Astrocyte (in vitro differentiated cells and primary cell): ENCODE data around the gene AQP2. TPM values are rescaled to one million over a fixed set of nuclear protein-coding genes. Genes with fewer than 3 reads are reported as not detected.
A peak's percentile ranks its signal among the peaks of the same experiment; 100 is the strongest.

Experiments used
- DNase-seq: peaks from one replicate; pipeline ENCODE4 v3.0.0-alpha.2; 2010; ENCODE audit warnings: low read depth
- FAIRE-seq: peaks from 2 replicates; lab custom pipeline; 2011; peaks lifted over from hg19 to GRCh38; lab: Jason Lieb, UNC
- H2AFZ ChIP-seq: 2 replicates; pipeline ENCODE4 v1.6.0; 2012; ENCODE audit warnings: low read depth, low read length, inconsistent platforms
- H3K27ac ChIP-seq: 2 replicates; pipeline ENCODE4 v1.5.1; 2011; ENCODE audit warnings: low read depth, low read length, inconsistent platforms
- H3K27me3 ChIP-seq: 2 replicates; pipeline ENCODE4 v1.6.0; 2011; ENCODE audit warnings: low read length, inconsistent platforms; ENCODE audit not compliant: insufficient read depth
- H3K36me3 ChIP-seq: 2 replicates; pipeline ENCODE4 v1.5.1; 2011; ENCODE audit warnings: low read length, inconsistent platforms; ENCODE audit not compliant: insufficient read depth
- H3K4me1 ChIP-seq: 2 replicates; pipeline ENCODE4 v1.5.1; 2011; ENCODE audit warnings: low read length, inconsistent platforms; ENCODE audit not compliant: insufficient read depth
- H3K4me2 ChIP-seq: 2 replicates; pipeline ENCODE4 v1.6.0; 2012; ENCODE audit warnings: low read length, inconsistent platforms
- H3K4me3 ChIP-seq: 2 replicates; pipeline ENCODE4 v1.5.1; 2011; ENCODE audit warnings: low read depth, mild to moderate bottlenecking, low read length, inconsistent platforms; ENCODE audit not compliant: insufficient read depth
- H3K79me2 ChIP-seq: 2 replicates; pipeline ENCODE4 v1.6.0; 2012; ENCODE audit warnings: mild to moderate bottlenecking, low read length, inconsistent platforms; ENCODE audit not compliant: insufficient read depth
- H3K9ac ChIP-seq: 2 replicates; pipeline ENCODE4 v1.6.0; 2012; ENCODE audit warnings: mild to moderate bottlenecking, low read length, inconsistent platforms
- H3K9me3 ChIP-seq: 2 replicates; pipeline ENCODE4 v1.5.1; 2012; ENCODE audit warnings: low read depth, mild to moderate bottlenecking, low read length, inconsistent platforms; ENCODE audit not compliant: insufficient read depth
- H4K20me1 ChIP-seq: 2 replicates; pipeline ENCODE4 v1.6.0; 2012; ENCODE audit warnings: low read length, inconsistent platforms; ENCODE audit not compliant: insufficient read depth
- H3K27ac Mint-ChIP-seq: one replicate; pipeline ENCODE4 v1.8.0; 2021; ENCODE audit warnings: mild to moderate bottlenecking, mixed read lengths; ENCODE audit not compliant: unreplicated experiment
- H3K27me3 Mint-ChIP-seq: one replicate; pipeline ENCODE4 v1.8.0; 2021; ENCODE audit warnings: low read depth, mixed read lengths; ENCODE audit not compliant: unreplicated experiment
- H3K36me3 Mint-ChIP-seq: one replicate; pipeline ENCODE4 v1.8.0; 2021; ENCODE audit warnings: low read depth, mixed read lengths; ENCODE audit not compliant: unreplicated experiment
- H3K4me1 Mint-ChIP-seq: one replicate; pipeline ENCODE4 v1.8.0; 2021; ENCODE audit warnings: low read depth, mixed read lengths; ENCODE audit not compliant: unreplicated experiment
- H3K4me3 Mint-ChIP-seq: one replicate; pipeline ENCODE4 v1.8.0; 2021; ENCODE audit warnings: mild to moderate bottlenecking, moderate library complexity, mixed read lengths; ENCODE audit not compliant: unreplicated experiment
- H3K9me3 Mint-ChIP-seq: one replicate; pipeline ENCODE4 v1.8.0; 2021; ENCODE audit warnings: mild to moderate bottlenecking, mixed read lengths; ENCODE audit not compliant: unreplicated experiment
- EZH2 ChIP-seq: IDR thresholded peaks from 2 replicates; pipeline ENCODE4 v1.6.1; 2012; ENCODE audit warnings: mild to moderate bottlenecking, low read length, inconsistent platforms; ENCODE audit not compliant: insufficient read depth
- total RNA-seq: library from RNA; stranded (reverse); gene quantifications from 2 replicates; pipeline ENCODE4 v1.2.1, GENCODE V29; 2021
- TF ChIP-seq, protein P1 (sequence below): IDR thresholded peaks from 2 replicates; pipeline ENCODE4 v1.5.1; 2011; ENCODE audit warnings: low read depth, mild to moderate bottlenecking, inconsistent platforms, low read length, moderate library complexity; ENCODE audit not compliant: insufficient read depth

The AQP2 gene
- total RNA-seq, 1 donor from 2014 or later, result not detected

DNA sequence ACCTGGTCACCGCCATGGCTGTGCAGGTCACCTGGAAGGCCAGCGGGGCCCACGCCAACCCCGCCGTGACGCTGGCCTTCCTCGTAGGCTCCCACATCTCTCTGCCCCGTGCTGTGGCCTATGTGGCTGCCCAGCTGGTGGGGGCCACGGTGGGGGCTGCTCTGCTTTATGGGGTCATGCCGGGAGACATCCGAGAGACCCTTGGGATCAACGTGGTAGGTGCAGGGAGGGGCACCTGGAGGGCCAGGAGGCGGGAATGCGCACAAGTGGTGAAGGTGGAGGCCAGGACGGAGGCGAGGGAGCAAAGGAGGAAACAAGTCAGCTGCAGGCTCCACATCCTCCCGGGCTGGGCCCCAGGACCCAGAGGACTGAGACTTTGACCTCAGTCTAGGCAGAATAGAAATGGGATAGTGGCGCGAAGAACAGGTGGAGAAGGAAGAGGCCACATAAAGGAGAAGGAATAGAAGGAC, 22.9 kb downstream of the AQP2 start:
- FAIRE-seq (no peak), DNase-seq (no peak)
- no peak overlapping the region for H3K27ac Mint-ChIP-seq

DNA sequence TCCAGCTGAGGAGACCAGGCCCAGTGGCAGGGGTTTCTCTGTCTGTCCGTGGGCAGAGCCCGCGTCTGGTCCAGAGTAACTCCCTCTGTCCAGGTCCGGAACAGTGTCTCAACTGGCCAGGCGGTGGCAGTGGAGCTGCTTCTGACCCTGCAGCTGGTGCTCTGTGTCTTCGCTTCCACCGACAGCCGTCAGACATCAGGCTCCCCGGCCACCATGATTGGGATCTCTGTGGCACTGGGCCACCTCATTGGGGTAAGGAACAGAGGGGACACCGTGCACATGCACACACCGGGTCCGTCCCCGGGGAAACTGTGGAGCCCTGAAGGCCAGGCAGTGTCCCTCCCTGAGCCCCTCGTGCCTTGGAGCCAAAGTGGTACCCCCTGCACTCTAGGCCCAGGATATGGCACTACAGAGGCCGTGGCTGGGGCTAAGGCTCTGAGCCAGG, 23.7 kb downstream of the AQP2 start:
- H3K4me1 Mint-ChIP-seq, result peaks cover 4% of the 10 kb centered on the region
- Histone ChIP-seq H3K9me3 (no peaks in the 10 kb centered on the region), H2AFZ (peak overlapping the region; percentile 13), H3K79me2 (no peaks in the 10 kb centered on the region), H3K27ac (no peak overlapping the region), H3K36me3 (no peaks in the 10 kb centered on the region), H3K4me2 (no peak overlapping the region), H3K4me1 (no peaks in the 10 kb centered on the region), H3K4me3 (no peak overlapping the region), H3K9ac (no peak overlapping the region), H3K27me3 (peaks cover 15% of the 10 kb centered on the region), H4K20me1 (no peaks in the 10 kb centered on the region)
- no peak for TF ChIP-seq EZH2
- TF ChIP-seq, protein P1, sequence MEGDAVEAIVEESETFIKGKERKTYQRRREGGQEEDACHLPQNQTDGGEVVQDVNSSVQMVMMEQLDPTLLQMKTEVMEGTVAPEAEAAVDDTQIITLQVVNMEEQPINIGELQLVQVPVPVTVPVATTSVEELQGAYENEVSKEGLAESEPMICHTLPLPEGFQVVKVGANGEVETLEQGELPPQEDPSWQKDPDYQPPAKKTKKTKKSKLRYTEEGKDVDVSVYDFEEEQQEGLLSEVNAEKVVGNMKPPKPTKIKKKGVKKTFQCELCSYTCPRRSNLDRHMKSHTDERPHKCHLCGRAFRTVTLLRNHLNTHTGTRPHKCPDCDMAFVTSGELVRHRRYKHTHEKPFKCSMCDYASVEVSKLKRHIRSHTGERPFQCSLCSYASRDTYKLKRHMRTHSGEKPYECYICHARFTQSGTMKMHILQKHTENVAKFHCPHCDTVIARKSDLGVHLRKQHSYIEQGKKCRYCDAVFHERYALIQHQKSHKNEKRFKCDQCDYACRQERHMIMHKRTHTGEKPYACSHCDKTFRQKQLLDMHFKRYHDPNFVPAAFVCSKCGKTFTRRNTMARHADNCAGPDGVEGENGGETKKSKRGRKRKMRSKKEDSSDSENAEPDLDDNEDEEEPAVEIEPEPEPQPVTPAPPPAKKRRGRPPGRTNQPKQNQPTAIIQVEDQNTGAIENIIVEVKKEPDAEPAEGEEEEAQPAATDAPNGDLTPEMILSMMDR, result peak; percentile 40
- H3K9me3 Mint-ChIP-seq, result no peaks in the 10 kb centered on the region
- no peak for FAIRE-seq
- no peak overlapping the region for H3K4me3 Mint-ChIP-seq
- H3K27ac Mint-ChIP-seq, result no peak overlapping the region
- no peaks in the 10 kb centered on the region for H3K36me3 Mint-ChIP-seq
- DNase-seq, result peak; percentile 25
- peaks cover 19% of the 10 kb centered on the region for H3K27me3 Mint-ChIP-seq

More for the DNA sequence above, 22.9 kb downstream of the AQP2 start:
- Mint-ChIP-seq H3K27me3 (peaks cover 16% of the 10 kb centered on the region), H3K4me3 (no peak overlapping the region), H3K36me3 (no peaks in the 10 kb centered on the region), H3K4me1 (peaks cover 4% of the 10 kb centered on the region), H3K9me3 (no peaks in the 10 kb centered on the region)
- no peaks in the 10 kb centered on the region for H3K4me1 ChIP-seq
- H3K9me3 ChIP-seq, result no peaks in the 10 kb centered on the region
- H4K20me1 ChIP-seq, result no peaks in the 10 kb centered on the region
- peaks cover 15% of the 10 kb centered on the region for H3K27me3 ChIP-seq
- no peaks in the 10 kb centered on the region for H3K36me3 ChIP-seq
- no peak overlapping the region for H3K9ac ChIP-seq
- no peak overlapping the region for H3K27ac ChIP-seq
- TF ChIP-seq, protein P1, result no peak
- no peak for TF ChIP-seq EZH2
- H3K4me3 ChIP-seq, result no peak overlapping the region
- H3K4me2 ChIP-seq, result no peak overlapping the region
- H2AFZ ChIP-seq, result no peak overlapping the region
- no peaks in the 10 kb centered on the region for H3K79me2 ChIP-seq

DNA sequence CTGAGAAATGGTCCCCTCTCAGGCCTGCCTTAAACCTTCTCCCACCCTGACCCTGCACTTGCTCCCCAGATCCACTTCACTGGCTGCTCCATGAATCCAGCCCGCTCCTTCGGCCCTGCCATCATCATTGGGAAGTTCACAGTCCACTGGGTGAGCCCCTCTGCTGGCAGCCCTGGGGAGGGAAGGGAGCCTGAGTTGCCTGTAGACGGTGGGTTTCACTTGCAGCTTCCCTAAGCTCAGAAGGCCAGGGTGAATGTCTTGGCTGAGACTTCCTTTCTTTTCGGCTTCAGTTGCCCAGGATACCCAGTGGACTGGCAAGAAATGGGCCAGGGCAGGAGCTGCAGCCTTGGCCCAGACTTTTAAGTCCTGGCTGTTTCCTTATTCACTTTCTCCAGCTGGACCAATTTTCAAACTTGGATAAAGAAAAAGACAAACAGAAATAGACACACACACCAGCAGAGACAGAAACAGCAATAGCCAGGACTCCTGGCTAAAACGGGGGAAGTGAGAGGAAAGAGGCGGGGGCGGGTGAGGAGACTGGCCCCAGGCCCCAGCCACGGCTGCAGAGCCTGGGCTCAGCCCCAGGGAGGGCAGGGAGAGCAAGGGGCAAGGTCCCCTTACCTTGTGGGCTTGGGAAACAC, 24.3 kb downstream of the AQP2 start:
- H3K9me3 Mint-ChIP-seq, result no peaks in the 10 kb centered on the region
- DNase-seq (no peak), FAIRE-seq (no peak)
- TF ChIP-seq, protein P1, result no peak
- no peak for TF ChIP-seq EZH2
- Histone ChIP-seq H3K4me1 (no peaks in the 10 kb centered on the region), H2AFZ (peak overlapping the region; percentile 13), H3K36me3 (no peaks in the 10 kb centered on the region), H3K9ac (no peak overlapping the region), H3K9me3 (no peaks in the 10 kb centered on the region), H4K20me1 (no peaks in the 10 kb centered on the region), H3K4me2 (no peak overlapping the region), H3K79me2 (no peaks in the 10 kb centered on the region), H3K27me3 (peaks cover 12% of the 10 kb centered on the region), H3K4me3 (no peak overlapping the region), H3K27ac (no peak overlapping the region)
- H3K36me3 Mint-ChIP-seq, result no peaks in the 10 kb centered on the region
- no peak overlapping the region for H3K4me3 Mint-ChIP-seq
- peaks cover 19% of the 10 kb centered on the region for H3K27me3 Mint-ChIP-seq
- H3K4me1 Mint-ChIP-seq, result peaks cover 4% of the 10 kb centered on the region
- no peak overlapping the region for H3K27ac Mint-ChIP-seq
